Uterus (tissue), 2 donors: ENCODE measurements around the gene VPS18.

Experiments used
- POLR2A ChIP-seq, 2 donors: fragments of 450-650 bp; IDR thresholded peaks; one replicate each; pipeline ENCODE4 v1.6.1; 2016; ENCODE audit warnings: antibody characterized with exemption in 2 of 2, mild to moderate bottlenecking in 1 of 2, moderate library complexity in 1 of 2
- TF ChIP-seq, protein P1 (sequence below), 4 experiments: fragments of 200-600 bp in 2 of 4; fragments of 450-650 bp in 2 of 4; sonication (generic) in 2 of 4; IDR thresholded peaks; one replicate each; pipeline ENCODE4 v1.5.1; 2016 to 2019; ENCODE audit warnings: antibody characterized with exemption in 4 of 4, mild to moderate bottlenecking in 2 of 4, moderate library complexity in 1 of 4

GRCh38 chr15:40893733-40894680 lies at the start of gene VPS18:
- TF ChIP-seq, protein P1, sequence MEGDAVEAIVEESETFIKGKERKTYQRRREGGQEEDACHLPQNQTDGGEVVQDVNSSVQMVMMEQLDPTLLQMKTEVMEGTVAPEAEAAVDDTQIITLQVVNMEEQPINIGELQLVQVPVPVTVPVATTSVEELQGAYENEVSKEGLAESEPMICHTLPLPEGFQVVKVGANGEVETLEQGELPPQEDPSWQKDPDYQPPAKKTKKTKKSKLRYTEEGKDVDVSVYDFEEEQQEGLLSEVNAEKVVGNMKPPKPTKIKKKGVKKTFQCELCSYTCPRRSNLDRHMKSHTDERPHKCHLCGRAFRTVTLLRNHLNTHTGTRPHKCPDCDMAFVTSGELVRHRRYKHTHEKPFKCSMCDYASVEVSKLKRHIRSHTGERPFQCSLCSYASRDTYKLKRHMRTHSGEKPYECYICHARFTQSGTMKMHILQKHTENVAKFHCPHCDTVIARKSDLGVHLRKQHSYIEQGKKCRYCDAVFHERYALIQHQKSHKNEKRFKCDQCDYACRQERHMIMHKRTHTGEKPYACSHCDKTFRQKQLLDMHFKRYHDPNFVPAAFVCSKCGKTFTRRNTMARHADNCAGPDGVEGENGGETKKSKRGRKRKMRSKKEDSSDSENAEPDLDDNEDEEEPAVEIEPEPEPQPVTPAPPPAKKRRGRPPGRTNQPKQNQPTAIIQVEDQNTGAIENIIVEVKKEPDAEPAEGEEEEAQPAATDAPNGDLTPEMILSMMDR (IDR thresholded peaks at IDR 0.05) = peak; percentile 93 to 98 (median 98)
- peak; percentile 62 to 75 for TF ChIP-seq POLR2A (IDR thresholded peaks at IDR 0.05)
